Measurements from ENCODE around the gene PDAP1. TPM values are rescaled to one million over a fixed set of nuclear protein-coding genes. Genes with fewer than 3 reads are reported as not detected.

PDAP1 gene
- total and polyA plus RNA-seq, 9 of the 15 experiments (the other 6 are each of a cell fraction or from before 2014, with no cell fraction given): 10.2 to 315 (median 129) TPM

- no peak for TF ChIP-seq ZNF407 (IDR thresholded peaks at IDR 0.05; ENCODE audit: low read depth)
- no peak for TF ChIP-seq LCOR (CRISPR knock-in tag; IDR thresholded peaks at IDR 0.05)
- no peak for TF ChIP-seq CREM (IDR thresholded peaks at IDR 0.05; ENCODE audit: low read depth)
- no peak for TF ChIP-seq NFIX (CRISPR knock-in tag; IDR thresholded peaks at IDR 0.05; ENCODE audit: low read depth)
- no peak for TF ChIP-seq DLX4 (CRISPR knock-in tag; IDR thresholded peaks at IDR 0.05)
- no peak for TF ChIP-seq FOSL1 (tag; conservative IDR thresholded peaks at IDR 0.05)
- no peak for TF ChIP-seq NELFE (IDR thresholded peaks at IDR 0.05; ENCODE audit: insufficient read depth, insufficient read length)
- no peak for TF ChIP-seq ZHX1 (conservative IDR thresholded peaks at IDR 0.05; ENCODE audit: low read length)
- TF ChIP-seq LARP7 (IDR thresholded peaks at IDR 0.05): no peak
Measured at GRCh38 chr7:99357701-99358490, 50.5 kb downstream of the PDAP1 start (continued).

Data from K562 (cell line).